C4-2B (cell line): ENCODE data around the gene HPD.

Experiments
- H3K27ac ChIP-seq: fragments of 450-650 bp; 2 replicates; pipeline ENCODE4 v1.5.1; 2017
- ZFX ChIP-seq: fragments of 450-650 bp; IDR thresholded peaks from 2 replicates; pipeline ENCODE4 v1.6.1; 2017
- TF ChIP-seq, protein P1 (sequence below): fragments of 450-650 bp; conservative IDR thresholded peaks from 2 replicates; pipeline ENCODE4 v1.5.1; 2017; ENCODE audit warnings: mild to moderate bottlenecking

The HPD gene

DNA sequence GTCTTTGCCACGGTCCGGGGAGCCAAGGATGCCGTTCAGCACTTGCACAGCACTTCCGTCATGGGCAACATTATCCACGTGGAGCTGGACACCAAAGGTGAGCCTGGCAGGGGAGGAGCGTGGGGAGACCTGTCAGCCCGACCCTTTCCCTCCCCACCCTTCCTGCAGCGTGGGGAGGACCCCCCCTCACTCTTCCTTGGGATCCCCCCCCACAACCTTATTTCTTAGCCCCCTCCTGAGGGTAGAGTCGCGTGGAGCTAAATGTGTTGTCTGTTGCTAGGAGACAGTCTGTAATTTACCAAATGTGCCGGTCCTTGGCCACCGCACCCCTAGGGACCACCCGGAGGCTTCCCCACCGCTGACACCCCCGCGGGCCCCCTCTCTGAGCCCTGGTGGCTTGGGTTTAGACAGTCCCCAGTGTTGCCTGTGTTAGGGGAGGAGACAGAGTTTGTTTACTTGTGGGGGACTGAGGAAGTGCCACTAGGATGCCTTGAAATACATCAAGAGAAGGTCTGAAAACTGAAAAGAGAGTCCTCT is 52.6 kb downstream of the HPD start:
- TF ChIP-seq, protein P1, sequence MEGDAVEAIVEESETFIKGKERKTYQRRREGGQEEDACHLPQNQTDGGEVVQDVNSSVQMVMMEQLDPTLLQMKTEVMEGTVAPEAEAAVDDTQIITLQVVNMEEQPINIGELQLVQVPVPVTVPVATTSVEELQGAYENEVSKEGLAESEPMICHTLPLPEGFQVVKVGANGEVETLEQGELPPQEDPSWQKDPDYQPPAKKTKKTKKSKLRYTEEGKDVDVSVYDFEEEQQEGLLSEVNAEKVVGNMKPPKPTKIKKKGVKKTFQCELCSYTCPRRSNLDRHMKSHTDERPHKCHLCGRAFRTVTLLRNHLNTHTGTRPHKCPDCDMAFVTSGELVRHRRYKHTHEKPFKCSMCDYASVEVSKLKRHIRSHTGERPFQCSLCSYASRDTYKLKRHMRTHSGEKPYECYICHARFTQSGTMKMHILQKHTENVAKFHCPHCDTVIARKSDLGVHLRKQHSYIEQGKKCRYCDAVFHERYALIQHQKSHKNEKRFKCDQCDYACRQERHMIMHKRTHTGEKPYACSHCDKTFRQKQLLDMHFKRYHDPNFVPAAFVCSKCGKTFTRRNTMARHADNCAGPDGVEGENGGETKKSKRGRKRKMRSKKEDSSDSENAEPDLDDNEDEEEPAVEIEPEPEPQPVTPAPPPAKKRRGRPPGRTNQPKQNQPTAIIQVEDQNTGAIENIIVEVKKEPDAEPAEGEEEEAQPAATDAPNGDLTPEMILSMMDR, result no peak
- TF ChIP-seq ZFX, result no peak

GRCh38 chr12:121805171-121806008 is 53.3 kb downstream of the HPD start:
- H3K27ac ChIP-seq, result peak overlapping the region; percentile 97
- no peak for TF ChIP-seq ZFX
- TF ChIP-seq, protein P1, result no peak

More for the DNA sequence above, 52.6 kb downstream of the HPD start:
- H3K27ac ChIP-seq, result peak overlapping the region; percentile 97; the same call in 1 of the 2 replicates

GRCh38 chr12:121804417-121805111 is 54.1 kb downstream of the HPD start:
- peak overlapping the region; percentile 97 for H3K27ac ChIP-seq
- no peak; the same call in 1 of the 2 replicates for TF ChIP-seq ZFX
- TF ChIP-seq, protein P1, result no peak

DNA sequence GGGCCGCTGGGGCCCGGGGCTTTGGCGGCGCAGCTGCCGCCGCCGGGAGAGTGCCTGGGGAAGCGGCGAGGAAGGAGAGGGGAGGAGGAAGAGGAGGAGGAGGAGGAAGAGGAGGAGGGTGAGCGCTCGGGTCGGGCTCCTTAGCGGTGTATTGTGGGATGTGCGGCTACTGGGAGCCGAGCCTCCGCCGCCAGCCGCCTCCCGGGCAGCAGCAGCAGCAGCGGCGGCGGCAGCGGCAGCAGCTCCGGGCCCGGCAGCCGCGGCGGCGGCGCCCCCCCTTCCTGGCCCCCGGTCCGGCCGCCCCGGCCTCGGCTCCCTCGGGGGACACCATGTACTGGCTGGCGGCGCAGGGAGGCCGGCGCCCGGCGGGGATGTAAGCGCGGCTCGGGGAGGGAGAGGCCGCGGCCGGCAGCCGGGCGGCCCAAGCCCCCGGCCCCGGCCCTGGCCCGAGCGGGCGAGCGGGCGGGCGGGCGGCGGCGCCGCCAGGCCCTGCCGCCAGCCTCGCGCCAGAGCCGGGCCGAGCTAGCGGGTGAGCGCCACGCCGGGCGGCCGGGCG is 54.7 kb downstream of the HPD start, which contains the start of gene SETD1B:
Gene SETD1B (plus strand): TSS at position 149 of the 556 bp plus-strand sequence. CDS start 729 bp downstream, outside the sequence.
- TF ChIP-seq ZFX, result peak; percentile 64
- TF ChIP-seq, protein P1, result no peak
- peak within 1 kb of the TSS; percentile 97 for H3K27ac ChIP-seq

DNA sequence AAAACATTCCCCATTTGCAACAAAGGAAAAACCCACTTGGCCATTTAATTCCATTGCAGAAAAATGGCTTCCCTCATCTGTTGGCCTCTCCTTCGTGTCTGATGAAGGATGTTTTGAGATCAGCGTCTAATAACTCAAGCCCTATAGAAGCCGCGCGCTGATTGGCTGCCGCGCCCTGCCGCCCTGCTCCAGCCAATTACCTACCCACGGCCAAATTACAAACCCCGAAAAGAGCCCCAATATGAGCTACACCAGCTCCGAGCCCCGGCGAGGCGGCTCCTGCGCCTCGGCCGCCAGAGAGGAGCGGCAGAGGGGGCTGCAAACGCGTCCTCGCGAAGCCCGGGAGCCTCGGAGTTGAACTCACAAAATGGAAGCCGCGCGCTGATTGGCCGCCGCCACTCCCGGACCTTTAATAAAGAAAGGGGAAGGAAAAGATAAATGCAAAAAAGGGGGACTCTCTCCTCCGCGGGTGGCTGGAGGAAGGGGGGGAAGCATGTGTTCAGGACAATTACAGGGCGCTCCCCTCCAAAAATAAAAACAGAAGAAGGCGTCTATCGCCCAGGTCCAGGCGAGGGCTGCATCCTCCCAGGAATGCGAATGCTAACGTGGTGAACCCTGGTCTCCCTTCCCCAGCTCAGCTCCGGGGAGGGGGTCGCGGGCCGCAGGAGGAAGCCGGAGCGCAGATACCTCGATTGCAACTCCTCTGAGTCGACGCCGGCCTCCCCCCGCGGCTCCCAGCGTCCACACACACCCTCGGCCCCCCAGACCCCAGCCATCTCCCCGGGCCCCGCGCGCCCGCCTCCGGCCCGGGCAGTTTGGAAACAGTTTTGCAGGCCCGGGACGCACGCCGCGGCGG is 55.6 kb downstream of the HPD start:
- H3K27ac ChIP-seq, result peak overlapping the region; percentile 97
- no peak; the same call in 1 of the 2 replicates for TF ChIP-seq ZFX
- TF ChIP-seq, protein P1, result no peak

DNA sequence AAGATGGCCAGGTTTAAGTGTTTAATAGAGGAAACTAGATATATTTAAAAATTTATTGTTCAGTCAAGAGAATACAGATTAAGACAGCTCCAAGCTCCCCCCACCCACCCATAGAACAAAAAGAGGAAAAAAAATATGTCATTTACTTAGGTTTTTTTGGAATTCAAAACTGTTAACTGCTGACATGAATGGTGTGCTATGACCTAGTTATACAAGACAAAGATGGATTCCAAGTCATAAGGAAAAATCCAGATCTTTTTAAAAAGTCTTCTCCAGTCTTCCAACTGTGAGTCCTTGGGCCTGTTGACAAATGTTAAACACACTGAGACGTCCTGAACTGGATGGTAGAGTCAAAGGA is 56.2 kb downstream of the HPD start:
- H3K27ac ChIP-seq, result peak overlapping the region; percentile 97
- no peak for TF ChIP-seq ZFX
- TF ChIP-seq, protein P1, result no peak
